ENCODE measurements around the gene PPM1F. TPM values are rescaled to one million over a fixed set of nuclear protein-coding genes. Genes with fewer than 3 reads are reported as not detected.

The PPM1F gene
- total RNA-seq, 4 donors from 2014 or later = 22.9 to 78.0 (median 36.8) TPM

DNA sequence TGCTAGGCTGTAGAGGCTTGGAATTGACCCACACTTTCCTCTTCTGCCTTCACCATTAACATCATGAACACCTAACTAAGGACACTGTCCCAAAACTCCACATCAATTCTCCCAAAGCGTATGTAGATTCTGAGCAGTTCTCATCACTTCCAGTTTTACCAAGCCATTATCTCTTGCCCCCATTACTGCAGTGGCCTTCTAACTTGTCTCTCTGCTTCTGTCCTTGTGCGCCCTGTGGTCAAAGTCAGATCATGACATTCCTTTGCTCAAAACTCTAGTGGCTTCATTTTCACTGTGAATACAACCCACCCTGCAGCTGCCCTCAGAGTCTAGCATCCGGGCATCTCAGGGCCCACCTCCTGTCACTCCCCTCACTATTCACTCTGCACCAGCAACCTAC is 43.0 kb upstream of the PPM1F start:
- Histone ChIP-seq H3K36me3 (no peaks in the 10 kb centered on the region), H3K9me3 (no peaks in the 10 kb centered on the region), H3K4me1 (no peaks in the 10 kb centered on the region), H3K27ac (no peak overlapping the region), H3K27me3 (peaks cover 23% of the 10 kb centered on the region), H3K4me3 (no peak overlapping the region)
- TF ChIP-seq POLR2AphosphoS5 (IDR thresholded peaks at IDR 0.05) (no peak), POLR2A (IDR thresholded peaks at IDR 0.05) (no peak), EP300 (IDR thresholded peaks at IDR 0.05) (no peak)
- TF ChIP-seq, protein P1, sequence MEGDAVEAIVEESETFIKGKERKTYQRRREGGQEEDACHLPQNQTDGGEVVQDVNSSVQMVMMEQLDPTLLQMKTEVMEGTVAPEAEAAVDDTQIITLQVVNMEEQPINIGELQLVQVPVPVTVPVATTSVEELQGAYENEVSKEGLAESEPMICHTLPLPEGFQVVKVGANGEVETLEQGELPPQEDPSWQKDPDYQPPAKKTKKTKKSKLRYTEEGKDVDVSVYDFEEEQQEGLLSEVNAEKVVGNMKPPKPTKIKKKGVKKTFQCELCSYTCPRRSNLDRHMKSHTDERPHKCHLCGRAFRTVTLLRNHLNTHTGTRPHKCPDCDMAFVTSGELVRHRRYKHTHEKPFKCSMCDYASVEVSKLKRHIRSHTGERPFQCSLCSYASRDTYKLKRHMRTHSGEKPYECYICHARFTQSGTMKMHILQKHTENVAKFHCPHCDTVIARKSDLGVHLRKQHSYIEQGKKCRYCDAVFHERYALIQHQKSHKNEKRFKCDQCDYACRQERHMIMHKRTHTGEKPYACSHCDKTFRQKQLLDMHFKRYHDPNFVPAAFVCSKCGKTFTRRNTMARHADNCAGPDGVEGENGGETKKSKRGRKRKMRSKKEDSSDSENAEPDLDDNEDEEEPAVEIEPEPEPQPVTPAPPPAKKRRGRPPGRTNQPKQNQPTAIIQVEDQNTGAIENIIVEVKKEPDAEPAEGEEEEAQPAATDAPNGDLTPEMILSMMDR (IDR thresholded peaks at IDR 0.05) = no peak
- no peak for ATAC-seq
- 79 to 100% methylated on average over 2 to 3 of the region's 3 CpGs for WGBS, 2 donors (ENCODE audit: low coverage in 1 of 2)

DNA sequence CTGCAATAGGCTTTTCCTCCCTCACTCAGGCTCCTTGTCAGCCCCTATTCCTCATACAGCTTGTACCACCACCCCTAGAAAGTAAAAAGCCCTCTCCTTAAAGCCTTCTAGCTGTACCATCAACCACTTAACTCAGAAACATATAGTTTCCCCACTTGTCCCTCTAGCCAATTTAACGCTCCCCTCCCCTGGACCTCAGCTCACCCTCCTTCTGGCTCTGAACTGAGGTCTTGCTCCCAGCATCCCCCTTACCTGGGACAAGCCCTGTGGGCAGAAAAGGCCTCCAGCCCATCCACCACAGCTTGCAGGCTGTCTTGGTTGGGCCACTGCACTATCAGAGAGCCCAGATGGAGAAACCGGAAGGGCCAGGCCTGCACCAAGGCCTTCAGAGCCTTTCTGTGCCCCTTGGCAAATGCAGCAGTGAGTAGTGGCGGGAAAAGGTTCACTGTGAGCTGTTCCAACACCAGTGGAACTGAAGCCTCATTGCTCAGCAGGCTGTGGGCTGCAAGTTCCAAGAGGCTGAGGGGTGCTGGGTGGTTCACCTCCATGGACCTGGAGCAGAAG is 42.3 kb upstream of the PPM1F start:
- ATAC-seq = no peak
- Histone ChIP-seq H3K4me1 (no peaks in the 10 kb centered on the region), H3K36me3 (no peaks in the 10 kb centered on the region), H3K9me3 (no peaks in the 10 kb centered on the region), H3K4me3 (no peak overlapping the region), H3K27ac (no peak overlapping the region), H3K27me3 (peaks cover 30% of the 10 kb centered on the region)
- 88% methylated on average over 1 of the region's 3 CpGs; no CpG with 5 or more reads in 1 of the 2 donors for WGBS, 2 donors (ENCODE audit: low coverage in 1 of 2)
- TF ChIP-seq, protein P1 (IDR thresholded peaks at IDR 0.05) = no peak
- TF ChIP-seq POLR2A (IDR thresholded peaks at IDR 0.05) = no peak
- no peak for TF ChIP-seq EP300 (IDR thresholded peaks at IDR 0.05)
- no peak for TF ChIP-seq POLR2AphosphoS5 (IDR thresholded peaks at IDR 0.05)

DNA sequence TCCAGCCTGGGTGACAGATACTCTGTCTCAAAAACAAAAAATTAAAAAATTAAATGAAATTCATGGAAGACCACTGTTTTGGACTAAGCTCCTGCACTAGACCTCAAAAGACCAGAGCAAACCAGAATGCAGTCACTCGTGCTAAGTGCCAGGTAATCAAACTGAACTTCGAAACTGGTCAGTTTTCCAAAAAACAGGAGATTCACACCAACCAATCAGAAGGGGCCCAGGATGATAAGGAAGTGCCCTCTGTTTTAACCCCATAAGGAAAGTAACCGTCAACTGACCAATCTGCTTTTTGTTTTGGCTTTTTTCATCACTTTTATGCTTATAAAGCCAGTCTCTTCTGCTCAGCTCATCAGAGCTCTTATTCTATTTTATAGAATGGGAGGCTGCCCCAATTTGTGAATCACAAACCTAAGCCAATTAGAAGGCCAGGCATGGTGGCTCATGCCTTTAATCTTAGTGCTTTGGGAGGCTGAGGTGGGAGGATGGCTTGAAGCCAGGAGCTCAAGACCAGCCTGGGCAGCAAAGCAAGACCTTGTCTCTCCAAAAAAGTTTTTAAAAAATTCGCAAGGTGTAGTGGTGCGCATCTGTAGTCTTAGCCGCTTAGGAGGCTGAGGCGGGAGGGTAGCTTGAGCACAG is 40.1 kb upstream of the PPM1F start:
- TF ChIP-seq POLR2AphosphoS5 (IDR thresholded peaks at IDR 0.05) = no peak
- TF ChIP-seq EP300 (IDR thresholded peaks at IDR 0.05) = no peak
- TF ChIP-seq, protein P1 (IDR thresholded peaks at IDR 0.05) = no peak
- TF ChIP-seq POLR2A (IDR thresholded peaks at IDR 0.05) = no peak
- peaks cover 24% of the 10 kb centered on the region for H3K27me3 ChIP-seq
- WGBS, 2 donors (ENCODE audit: low coverage in 1 of 2) = 73 to 87% methylated on average over 3 to 7 of the region's 7 CpGs
- ATAC-seq = no peak
- H3K4me1 ChIP-seq = no peaks in the 10 kb centered on the region
- H3K4me3 ChIP-seq = no peak overlapping the region
- H3K36me3 ChIP-seq = no peaks in the 10 kb centered on the region
- no peaks in the 10 kb centered on the region for H3K9me3 ChIP-seq
- H3K27ac ChIP-seq = no peak overlapping the region

DNA sequence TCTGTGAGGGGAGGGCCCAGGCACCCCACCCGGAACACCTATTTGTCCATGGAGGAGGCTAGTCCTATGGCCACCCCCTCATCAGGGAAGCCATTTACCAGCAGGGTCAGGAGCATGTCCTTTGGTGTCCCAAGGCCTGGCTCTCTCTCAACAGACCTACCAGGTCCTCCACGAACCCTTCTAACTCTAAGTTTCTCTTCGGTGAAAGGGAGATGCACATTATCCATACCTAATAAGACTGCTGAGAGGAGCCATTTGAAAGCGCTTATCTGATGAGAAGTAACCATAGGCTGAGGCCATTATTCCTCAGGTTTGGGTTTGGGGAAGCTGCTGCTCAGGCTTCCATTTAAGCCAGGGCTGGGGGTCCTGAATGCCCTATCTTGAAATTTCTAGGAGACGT is 39.1 kb upstream of the PPM1F start:
- Histone ChIP-seq H3K27me3 (peaks cover 24% of the 10 kb centered on the region), H3K9me3 (no peaks in the 10 kb centered on the region), H3K27ac (no peak overlapping the region), H3K4me3 (no peak overlapping the region), H3K4me1 (no peaks in the 10 kb centered on the region), H3K36me3 (no peaks in the 10 kb centered on the region)
- ATAC-seq = no peak
- no peak for TF ChIP-seq POLR2AphosphoS5 (IDR thresholded peaks at IDR 0.05)
- TF ChIP-seq, protein P1 (IDR thresholded peaks at IDR 0.05) = no peak
- no peak for TF ChIP-seq POLR2A (IDR thresholded peaks at IDR 0.05)
- no peak for TF ChIP-seq EP300 (IDR thresholded peaks at IDR 0.05)
- 83% methylated on average over 4 of the region's 5 CpGs; no CpG with 5 or more reads in 1 of the 2 donors for WGBS, 2 donors (ENCODE audit: low coverage in 1 of 2)

DNA sequence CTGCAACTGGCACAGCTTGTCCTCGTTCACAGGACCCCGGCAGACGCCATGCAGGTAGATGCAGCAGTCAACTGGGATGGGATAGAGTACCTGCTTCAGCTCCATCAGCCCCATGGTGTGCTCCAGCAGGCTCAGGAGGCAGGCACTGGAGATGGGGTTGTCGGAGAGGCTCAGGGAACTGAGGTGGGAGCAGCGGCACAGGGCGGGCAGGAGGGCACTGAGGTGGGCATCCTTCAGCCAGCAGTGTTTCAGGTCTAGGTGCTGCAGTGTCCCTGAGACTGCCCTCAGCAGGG is 38.6 kb upstream of the PPM1F start:
- ATAC-seq = no peak
- no peak overlapping the region for H3K27ac ChIP-seq
- 40% methylated on average over 1 of the region's 6 CpGs; no CpG with 5 or more reads in 1 of the 2 donors for WGBS, 2 donors (ENCODE audit: low coverage in 1 of 2)
- TF ChIP-seq POLR2A (IDR thresholded peaks at IDR 0.05) (no peak), POLR2AphosphoS5 (IDR thresholded peaks at IDR 0.05) (no peak), EP300 (IDR thresholded peaks at IDR 0.05) (no peak)
- TF ChIP-seq, protein P1 (IDR thresholded peaks at IDR 0.05) = no peak
- peaks cover 24% of the 10 kb centered on the region for H3K27me3 ChIP-seq
- H3K4me3 ChIP-seq = no peak overlapping the region
- H3K36me3 ChIP-seq = no peaks in the 10 kb centered on the region
- H3K9me3 ChIP-seq = no peaks in the 10 kb centered on the region
- no peaks in the 10 kb centered on the region for H3K4me1 ChIP-seq
